Sigmoid colon (tissue), 4 donors: ENCODE measurements around the gene MTA3.

Source experiments
- CTCF ChIP-seq, 4 experiments: fragments of 450-650 bp in 3 of 4; fragments of 200-600 bp in 1 of 4; IDR thresholded peaks; one replicate each; pipeline ENCODE4 v1.5.1; 2016 to 2019; ENCODE audit warnings: antibody characterized with exemption in 4 of 4, mild to moderate bottlenecking in 3 of 4, moderate library complexity in 2 of 4
- EP300 ChIP-seq, 4 donors: sonication (generic); formaldehyde crosslinking; IDR thresholded peaks; one replicate each; pipeline ENCODE4 v1.6.1; 2017; ENCODE audit warnings: antibody characterized with exemption in 4 of 4
- POLR2AphosphoS5 ChIP-seq, 4 donors: sonication (generic); formaldehyde crosslinking; IDR thresholded peaks; one replicate each; pipeline ENCODE4 v1.6.1; 2017; ENCODE audit warnings: antibody characterized with exemption in 4 of 4

GRCh38 chr2:42523341-42523740 lies 45.1 kb upstream of the MTA3 start:
- TF ChIP-seq CTCF (IDR thresholded peaks at IDR 0.05) (no peak), POLR2AphosphoS5 (IDR thresholded peaks at IDR 0.05) (no peak), EP300 (IDR thresholded peaks at IDR 0.05) (no peak)
